ENCODE results near the gene NKIRAS1.

The NKIRAS1 gene

GRCh38 chr3:23900744-23901143, 16.0 kb downstream of the NKIRAS1 start:
- ATAC-seq, result no peak
- TF ChIP-seq ZNF70 (CRISPR knock-in tag; IDR thresholded peaks at IDR 0.05), result no peak
- TF ChIP-seq ESRRG (CRISPR knock-in tag; IDR thresholded peaks at IDR 0.05), result no peak
- TF ChIP-seq TOX (CRISPR knock-in tag; IDR thresholded peaks at IDR 0.05; ENCODE audit: borderline replicate concordance), result no peak
- TF ChIP-seq TCF4 (CRISPR knock-in tag; IDR thresholded peaks at IDR 0.05; ENCODE audit: borderline replicate concordance), result no peak
- TF ChIP-seq OSR1 (CRISPR knock-in tag; IDR thresholded peaks at IDR 0.05), result no peak
- no peak for TF ChIP-seq RARB (CRISPR knock-in tag; IDR thresholded peaks at IDR 0.05)
- no peak for TF ChIP-seq PATZ1 (CRISPR knock-in tag; IDR thresholded peaks at IDR 0.05; ENCODE audit: borderline replicate concordance)
- TF ChIP-seq CSDC2 (CRISPR knock-in tag; IDR thresholded peaks at IDR 0.05), result no peak
- TF ChIP-seq ZC3H10 (CRISPR knock-in tag; IDR thresholded peaks at IDR 0.05), result no peak
- TF ChIP-seq CSRNP3 (CRISPR knock-in tag; IDR thresholded peaks at IDR 0.05), result no peak
- no peak for TF ChIP-seq ZNF565 (CRISPR knock-in tag; conservative IDR thresholded peaks at IDR 0.05; ENCODE audit: low read depth)
- TF ChIP-seq BACH2 (CRISPR knock-in tag; IDR thresholded peaks at IDR 0.05; ENCODE audit: borderline replicate concordance), result no peak
- TF ChIP-seq ZFP30 (CRISPR knock-in tag; IDR thresholded peaks at IDR 0.05), result no peak
- TF ChIP-seq ZFP3 (CRISPR knock-in tag; IDR thresholded peaks at IDR 0.05), result no peak
- TF ChIP-seq ZNF8 (CRISPR knock-in tag; IDR thresholded peaks at IDR 0.05), result no peak
- no peak for TF ChIP-seq GLIS3 (CRISPR knock-in tag; IDR thresholded peaks at IDR 0.05)
- no peak for TF ChIP-seq ISL1 (CRISPR knock-in tag; IDR thresholded peaks at IDR 0.05)
- TF ChIP-seq TSHZ2 (CRISPR knock-in tag; IDR thresholded peaks at IDR 0.05), result no peak

GRCh38 chr3:23895181-23895580, 21.6 kb downstream of the NKIRAS1 start:
- no peak for TF ChIP-seq ZNF70 (CRISPR knock-in tag; IDR thresholded peaks at IDR 0.05)
- TF ChIP-seq ZNF565 (CRISPR knock-in tag; conservative IDR thresholded peaks at IDR 0.05; ENCODE audit: low read depth), result no peak
- TF ChIP-seq OSR1 (CRISPR knock-in tag; IDR thresholded peaks at IDR 0.05), result no peak
- TF ChIP-seq GLIS3 (CRISPR knock-in tag; IDR thresholded peaks at IDR 0.05), result no peak
- ATAC-seq, result no peak

GRCh38 chr3:23894254-23895061, 22.3 kb downstream of the NKIRAS1 start:
- no peak for ATAC-seq
- TF ChIP-seq ZC3H10 (CRISPR knock-in tag; IDR thresholded peaks at IDR 0.05) (no peak), ZFP30 (CRISPR knock-in tag; IDR thresholded peaks at IDR 0.05) (no peak), TSHZ2 (CRISPR knock-in tag; IDR thresholded peaks at IDR 0.05) (no peak), ISL1 (CRISPR knock-in tag; IDR thresholded peaks at IDR 0.05) (no peak), ESRRG (CRISPR knock-in tag; IDR thresholded peaks at IDR 0.05) (no peak), CSDC2 (CRISPR knock-in tag; IDR thresholded peaks at IDR 0.05) (no peak), TOX (CRISPR knock-in tag; IDR thresholded peaks at IDR 0.05; ENCODE audit: borderline replicate concordance) (no peak), PPARA (CRISPR knock-in tag; IDR thresholded peaks at IDR 0.05; ENCODE audit: borderline replicate concordance) (no peak), POU6F1 (CRISPR knock-in tag; IDR thresholded peaks at IDR 0.05; ENCODE audit: borderline replicate concordance, low read depth) (no peak), CSRNP3 (CRISPR knock-in tag; IDR thresholded peaks at IDR 0.05) (no peak), CREB5 (CRISPR knock-in tag; IDR thresholded peaks at IDR 0.05; ENCODE audit: low read depth) (no peak), ZNF70 (CRISPR knock-in tag; IDR thresholded peaks at IDR 0.05) (no peak)

All from SK-N-SH treated with all-trans-retinoic acid at 6 μM for 48 hours (cell line).